GM21390 (cell line): ENCODE data around the gene KLRD1.
"Not testable (repeated sequence)": the region's sequence is repeated elsewhere in the genome, so short reads cannot be mapped to it uniquely, and the experiment has no call there.

ENCODE experiments used
- ATAC-seq: cut with Tn5 transposase; IDR thresholded peaks from one replicate; pipeline ENCODE4 v1.9.1; 2021; ENCODE audit not compliant: unreplicated experiment

The KLRD1 gene

DNA sequence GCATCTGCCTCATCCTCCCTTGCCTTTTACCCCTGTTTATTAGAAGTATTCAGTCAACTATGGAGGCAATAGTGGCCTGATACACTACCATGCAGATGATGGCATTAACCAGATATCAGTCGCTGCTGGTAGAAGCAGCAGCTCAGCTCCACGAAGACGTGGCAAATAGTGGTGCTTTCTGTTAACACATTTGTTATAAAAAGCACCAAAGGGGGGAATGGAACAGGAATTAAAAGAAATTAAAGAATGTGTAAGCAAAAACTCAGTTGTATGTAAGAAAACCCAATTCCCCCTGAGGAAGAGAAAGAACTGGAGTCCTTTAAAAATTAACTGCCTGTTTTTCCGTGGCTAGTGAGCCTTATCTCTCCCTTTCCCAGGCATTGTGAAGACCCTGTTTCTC is 60.0 kb downstream of the KLRD1 start:
- ATAC-seq, result not testable (repeated sequence)

- no peak for ATAC-seq
These were observed 60.8 kb downstream of the KLRD1 start for GRCh38 chr12:10368206-10369171.

DNA sequence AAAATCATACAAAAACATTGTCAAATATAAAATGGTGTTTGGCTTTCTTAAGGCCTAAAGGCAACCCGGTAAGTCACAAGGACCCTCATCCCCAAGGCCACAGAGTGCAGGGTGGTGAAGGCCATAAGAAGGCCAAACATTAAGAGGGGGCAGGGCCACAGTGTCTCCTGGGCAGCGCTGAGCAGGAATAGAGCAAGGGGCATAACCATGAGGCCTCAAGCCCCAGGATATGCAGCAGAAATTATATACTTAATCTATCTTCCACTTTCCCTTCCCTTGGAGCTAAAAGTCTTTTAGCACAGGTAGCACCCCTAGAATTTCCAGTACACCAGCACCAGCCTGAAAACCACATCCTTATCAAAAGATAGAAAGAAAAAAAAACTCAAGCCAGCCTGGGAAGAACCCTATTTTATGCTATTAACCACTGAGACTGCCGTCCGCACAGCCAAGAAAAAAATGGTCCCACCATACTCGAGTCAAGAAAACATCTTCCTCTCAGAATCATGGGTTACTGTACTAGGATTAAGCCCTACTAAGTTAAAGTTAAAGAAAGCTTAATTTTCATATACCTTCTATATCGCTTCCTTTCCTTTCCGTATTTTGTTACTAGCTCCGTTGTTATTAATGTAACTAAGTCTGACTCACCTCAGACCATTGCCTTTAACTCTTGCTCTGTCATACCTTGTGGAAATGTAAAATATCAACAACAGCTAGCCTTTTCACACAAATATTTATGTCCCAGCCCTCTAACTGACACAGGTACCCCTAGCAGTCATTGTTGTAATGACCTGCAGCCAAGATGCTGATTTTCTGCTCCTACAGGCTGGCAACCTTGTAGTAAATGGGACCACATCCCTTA is 62.1 kb downstream of the KLRD1 start:
- ATAC-seq, result no peak

- not testable (repeated sequence) for ATAC-seq
These were observed 64.3 kb downstream of the KLRD1 start for GRCh38 chr12:10371893-10372535.

DNA sequence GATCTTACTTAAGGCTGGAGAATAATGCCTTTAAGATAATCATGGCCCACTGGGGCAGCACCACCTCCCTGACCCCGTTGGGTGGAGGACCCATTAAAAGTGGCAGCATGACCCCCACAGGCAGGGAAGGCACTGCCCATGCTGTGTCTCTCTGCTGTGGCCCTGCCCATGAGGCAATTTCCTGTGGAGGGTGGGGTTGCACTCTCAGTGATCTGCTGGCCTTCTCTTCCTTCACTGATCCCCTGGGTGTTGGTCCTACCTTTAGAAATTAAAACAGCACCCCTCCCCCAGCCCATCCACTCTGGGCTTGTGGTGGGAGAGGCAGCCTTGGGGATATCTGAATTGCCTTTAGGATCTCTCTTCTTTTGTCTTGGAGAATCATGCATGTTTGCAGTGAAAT is 64.9 kb downstream of the KLRD1 start:
- ATAC-seq, result no peak

GRCh38 chr12:10374624-10375018 is 67.0 kb downstream of the KLRD1 start:
- no peak for ATAC-seq

DNA sequence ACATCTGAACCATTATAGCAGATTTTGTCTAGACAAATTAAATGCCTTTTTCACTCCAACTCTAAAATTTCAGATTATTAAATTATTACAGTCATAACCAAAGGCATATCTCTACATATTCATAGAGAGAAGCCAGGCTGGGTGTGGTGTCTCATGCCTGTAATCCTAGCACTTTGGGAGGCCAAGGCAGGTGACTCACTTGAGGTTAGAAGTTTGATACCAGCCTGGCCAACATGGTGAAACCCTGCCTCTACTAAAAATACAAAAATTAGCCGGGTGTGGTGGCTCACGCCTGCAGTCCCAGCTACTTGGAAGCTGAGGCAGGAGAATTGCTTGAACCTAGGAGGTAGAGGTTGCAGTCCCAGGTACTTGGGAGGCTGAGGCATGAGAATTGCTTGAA is 71.1 kb downstream of the KLRD1 start:
- ATAC-seq, result not testable (repeated sequence)
